Activated T-helper 1 cell treated with anti-CD3 and anti-CD28 coated beads, Interleukin-12 subunit alpha, Interleukin-12 subunit beta, Interleukin-2, Interleukin-4 antibody, amounts not matched to agents 30 ng/mL and 10 ng/mL and 1 ng/mL, durations not matched to agents 14 hours and 24 hours and 36 hours (primary cell): ENCODE results near the gene ACAA2. TPM values are rescaled to one million over a fixed set of nuclear protein-coding genes. Genes with fewer than 3 reads are reported as not detected.
"Not testable (repeated sequence)": the region's sequence is repeated elsewhere in the genome, so short reads cannot be mapped to it uniquely, and the experiment has no call there.

Source experiments
- DNase-seq: peaks from one replicate; pipeline ENCODE4 v3.0.0; 2021; ENCODE audit warnings: low spot score
- H3K27ac Mint-ChIP-seq: one replicate; pipeline ENCODE4 v1.8.0; 2021; ENCODE audit warnings: mild to moderate bottlenecking, mixed read lengths
- H3K27me3 Mint-ChIP-seq: one replicate; pipeline ENCODE4 v1.8.0; 2022; ENCODE audit warnings: mild to moderate bottlenecking, moderate library complexity, mixed read lengths; ENCODE audit not compliant: insufficient read depth
- H3K36me3 Mint-ChIP-seq: one replicate; pipeline ENCODE4 v1.8.0; 2021; ENCODE audit warnings: low read depth, mixed read lengths
- H3K4me1 Mint-ChIP-seq: one replicate; pipeline ENCODE4 v1.8.0; 2021; ENCODE audit warnings: low read depth, mixed read lengths
- H3K4me3 Mint-ChIP-seq: one replicate; pipeline ENCODE4 v1.8.0; 2021; ENCODE audit warnings: mild to moderate bottlenecking, moderate library complexity, mixed read lengths
- H3K9me3 Mint-ChIP-seq: one replicate; pipeline ENCODE4 v1.8.0; 2021; ENCODE audit warnings: mixed read lengths
- intact Hi-C: fragments of 100-400 bp; cut with micrococcal nuclease; formaldehyde crosslinking; loops from one replicate; pipeline ENCODE4 v1.15.1; 2024
- total RNA-seq: library from RNA; stranded (reverse); gene quantifications from 2 replicates; pipeline ENCODE4 v1.2.3, GENCODE V29; 2022

ACAA2 gene
- total RNA-seq, 1 donor from 2014 or later: 74.3 TPM

DNA sequence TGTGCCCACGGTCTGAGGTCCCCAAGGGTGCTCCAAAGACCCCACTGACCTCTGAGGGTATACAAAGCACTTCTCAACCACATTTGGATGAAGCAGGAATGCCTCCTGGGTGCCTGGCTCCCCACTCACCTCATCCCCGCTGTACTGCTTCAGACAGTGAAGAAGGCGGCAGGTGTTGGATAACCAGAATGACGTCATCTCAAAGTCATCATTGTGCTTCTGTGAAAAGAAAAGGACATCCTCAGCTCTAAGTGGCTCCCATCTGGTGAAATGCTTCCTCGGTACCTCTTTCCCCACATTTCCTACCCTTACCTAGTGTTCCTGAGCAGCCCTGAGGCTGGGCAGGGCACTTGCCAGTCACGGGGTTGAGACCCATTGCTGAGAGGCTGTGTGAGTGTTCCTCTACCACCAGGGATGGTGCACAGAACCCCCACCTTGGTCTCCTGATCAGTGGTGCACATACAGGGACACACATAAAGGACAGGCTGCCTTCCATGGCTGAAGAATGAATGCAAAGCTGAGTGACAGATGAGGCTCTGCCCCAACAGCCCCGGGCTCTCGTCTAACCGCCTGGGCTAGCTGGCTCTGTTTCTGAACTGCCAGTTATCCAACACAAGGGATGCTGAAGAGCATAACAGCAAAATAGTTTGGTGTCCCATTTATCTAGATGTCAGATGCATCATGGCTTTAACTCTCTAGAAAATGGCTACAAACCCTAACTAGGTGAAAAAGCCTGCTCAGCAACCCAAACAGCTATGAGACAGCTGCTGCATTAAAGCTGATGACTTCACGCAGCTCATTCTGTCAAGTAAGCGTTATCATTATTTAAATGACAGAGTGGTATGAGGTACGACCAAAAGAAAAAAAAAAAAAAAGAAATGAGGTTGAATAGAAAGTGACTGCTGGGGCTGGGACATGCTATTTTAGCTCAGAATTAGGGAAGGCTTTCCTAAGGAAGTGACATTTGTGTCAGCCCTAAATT, 28.2 kb upstream of the ACAA2 start:
- no peaks in the 10 kb centered on the region for H3K36me3 Mint-ChIP-seq
- H3K4me3 Mint-ChIP-seq: no peak overlapping the region
- no peak for DNase-seq
- no peaks in the 10 kb centered on the region for H3K9me3 Mint-ChIP-seq
- H3K4me1 Mint-ChIP-seq: no peaks in the 10 kb centered on the region
- no peak overlapping the region for H3K27ac Mint-ChIP-seq
- intact Hi-C loops: no loop called here
- no peaks in the 10 kb centered on the region for H3K27me3 Mint-ChIP-seq

DNA sequence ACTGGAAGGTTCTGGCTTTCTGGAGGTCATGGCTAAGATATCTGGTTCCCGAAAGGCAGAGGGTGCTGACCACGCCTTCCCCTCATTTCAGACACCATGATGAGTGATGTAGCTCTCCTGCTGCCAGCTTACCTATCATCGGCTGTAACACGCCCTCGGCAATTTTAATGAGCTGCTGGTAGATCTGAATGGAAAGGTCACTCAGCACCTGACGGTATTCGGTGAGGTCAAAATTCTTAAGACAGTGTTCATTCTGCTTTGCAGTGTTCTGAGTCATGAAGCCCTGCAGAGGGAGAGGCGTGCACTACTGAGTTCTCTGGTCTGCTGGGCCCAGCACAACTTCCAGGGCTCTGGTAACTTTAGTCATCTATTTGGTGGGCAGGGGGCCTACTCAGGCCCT, 25.7 kb upstream of the ACAA2 start:
- H3K9me3 Mint-ChIP-seq: no peaks in the 10 kb centered on the region
- no peak overlapping the region for H3K27ac Mint-ChIP-seq
- H3K36me3 Mint-ChIP-seq: no peaks in the 10 kb centered on the region
- no peaks in the 10 kb centered on the region for H3K27me3 Mint-ChIP-seq
- no peak overlapping the region for H3K4me3 Mint-ChIP-seq
- no peaks in the 10 kb centered on the region for H3K4me1 Mint-ChIP-seq
- intact Hi-C loops: no loop called here
- DNase-seq: no peak

DNA sequence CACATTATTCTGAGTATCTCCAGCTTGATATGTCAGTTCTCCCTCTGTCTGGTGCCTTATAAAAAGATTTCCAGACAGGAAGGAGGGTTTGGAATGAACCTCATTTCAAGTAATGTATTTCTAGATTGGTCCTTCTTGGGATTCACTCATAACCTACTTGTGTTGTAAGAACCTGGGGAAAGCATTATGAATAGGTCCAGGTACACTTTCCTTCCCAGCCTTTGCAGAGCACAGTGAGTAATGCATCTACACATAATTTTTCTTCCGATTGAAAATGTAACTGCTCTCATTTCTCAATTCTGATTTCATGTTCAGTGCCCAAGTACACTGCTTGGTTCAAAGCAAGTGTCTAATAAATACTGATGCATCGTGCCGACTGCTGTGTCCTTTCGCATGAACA, 25.0 kb upstream of the ACAA2 start:
- Mint-ChIP-seq H3K36me3 (no peaks in the 10 kb centered on the region), H3K4me1 (no peaks in the 10 kb centered on the region), H3K27me3 (no peaks in the 10 kb centered on the region), H3K4me3 (no peak overlapping the region), H3K9me3 (no peaks in the 10 kb centered on the region), H3K27ac (no peak overlapping the region)
- DNase-seq: no peak
- intact Hi-C loops: no loop called here

DNA sequence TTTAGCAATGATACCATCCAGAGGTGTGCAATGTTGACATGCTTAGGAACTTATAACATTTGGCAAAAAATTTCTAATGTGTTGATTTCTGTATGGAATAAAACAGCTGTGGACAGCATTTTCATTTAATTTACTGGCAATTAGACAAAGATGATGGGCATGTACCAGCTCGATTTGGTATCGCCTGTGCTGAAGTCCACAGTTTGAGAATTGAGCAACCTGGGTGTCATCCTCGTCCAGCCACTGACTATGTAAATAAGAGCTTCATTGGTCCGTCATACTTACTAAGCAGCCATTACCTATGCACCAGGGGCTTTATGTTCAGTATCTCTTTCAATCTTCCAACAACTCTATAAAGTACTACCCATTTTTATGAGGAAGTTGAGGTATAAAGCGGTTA, 24.6 kb upstream of the ACAA2 start:
- Mint-ChIP-seq H3K4me3 (no peak overlapping the region), H3K27ac (no peak overlapping the region), H3K27me3 (no peaks in the 10 kb centered on the region), H3K4me1 (no peaks in the 10 kb centered on the region), H3K36me3 (no peaks in the 10 kb centered on the region), H3K9me3 (no peaks in the 10 kb centered on the region)
- intact Hi-C loops: no loop called here
- no peak for DNase-seq

DNA sequence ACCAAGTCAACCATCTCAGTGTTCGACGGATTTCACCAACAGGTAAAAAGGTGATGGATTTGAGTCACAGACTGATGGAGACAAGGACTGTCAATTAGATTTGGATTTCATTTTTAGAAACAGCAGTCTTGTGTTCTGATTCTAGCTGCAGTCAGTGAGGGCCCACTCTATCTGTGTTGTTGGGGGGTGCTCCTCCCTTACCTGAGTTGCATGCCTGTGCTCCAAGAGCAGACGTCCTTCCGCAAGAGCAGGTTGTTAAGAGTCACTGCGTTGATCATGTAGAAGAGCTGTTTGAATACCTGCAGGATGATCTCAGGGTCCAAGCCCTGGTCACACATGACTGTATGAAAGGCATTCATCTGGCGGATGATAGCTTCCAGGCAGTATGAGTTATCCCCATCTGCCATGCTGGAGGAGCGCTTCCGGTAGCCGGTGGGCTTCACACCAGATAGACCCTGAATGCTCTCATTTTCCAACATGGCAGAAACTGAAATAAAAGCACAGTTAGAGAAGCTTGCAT, 24.0 kb upstream of the ACAA2 start:
- H3K27me3 Mint-ChIP-seq, intact Hi-C loops, H3K4me1 Mint-ChIP-seq, H3K36me3 Mint-ChIP-seq, DNase-seq, H3K27ac Mint-ChIP-seq, H3K9me3 Mint-ChIP-seq, H3K4me3 Mint-ChIP-seq: not testable (repeated sequence)

DNA sequence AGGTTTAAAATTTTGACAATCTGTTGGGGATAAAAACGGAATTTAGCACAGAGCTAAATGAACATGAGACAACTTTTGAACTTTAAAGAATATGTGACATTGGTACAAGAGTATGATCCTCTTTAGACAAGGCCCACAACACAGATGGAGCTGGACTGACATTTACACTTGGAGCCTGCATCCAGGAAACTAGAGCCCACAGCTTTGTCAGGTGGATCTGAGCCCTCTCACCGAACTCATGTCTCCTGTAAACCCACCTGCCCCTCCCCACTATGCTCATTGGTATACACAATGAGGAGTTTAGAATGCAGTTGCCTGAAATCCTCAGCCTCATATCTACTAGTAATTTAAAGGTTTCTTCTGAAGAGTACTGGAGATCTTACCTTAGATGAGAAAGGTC, 22.1 kb upstream of the ACAA2 start:
- intact Hi-C loops: no loop called here
- Mint-ChIP-seq H3K27ac (no peak overlapping the region), H3K9me3 (no peaks in the 10 kb centered on the region), H3K36me3 (no peaks in the 10 kb centered on the region), H3K4me3 (no peak overlapping the region), H3K27me3 (no peaks in the 10 kb centered on the region), H3K4me1 (no peaks in the 10 kb centered on the region)
- no peak for DNase-seq

DNA sequence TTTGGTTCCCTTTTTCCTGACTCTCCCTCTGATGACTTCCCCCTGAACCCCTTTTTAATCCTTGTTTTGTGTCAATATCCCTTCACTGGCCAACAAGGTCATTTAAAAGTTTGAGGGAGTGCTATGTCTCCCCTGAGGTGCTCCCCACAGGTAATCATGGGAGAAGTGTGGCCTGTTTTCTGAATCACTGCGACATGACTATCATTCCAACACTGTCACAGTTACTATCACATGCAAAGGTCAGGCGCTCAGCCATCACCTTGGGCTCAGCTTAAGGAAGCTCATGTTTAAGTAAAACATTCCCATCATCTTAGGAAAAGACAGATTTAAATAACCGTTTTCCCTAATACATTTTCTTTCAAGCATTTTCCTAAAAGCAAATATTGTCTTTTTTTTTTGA, 20.9 kb upstream of the ACAA2 start:
- no peak overlapping the region for H3K4me3 Mint-ChIP-seq
- H3K9me3 Mint-ChIP-seq: peaks cover 5% of the 10 kb centered on the region
- no peaks in the 10 kb centered on the region for H3K27me3 Mint-ChIP-seq
- H3K36me3 Mint-ChIP-seq: no peaks in the 10 kb centered on the region
- intact Hi-C loops: no loop called here
- H3K4me1 Mint-ChIP-seq: no peaks in the 10 kb centered on the region
- no peak overlapping the region for H3K27ac Mint-ChIP-seq
- no peak for DNase-seq

DNA sequence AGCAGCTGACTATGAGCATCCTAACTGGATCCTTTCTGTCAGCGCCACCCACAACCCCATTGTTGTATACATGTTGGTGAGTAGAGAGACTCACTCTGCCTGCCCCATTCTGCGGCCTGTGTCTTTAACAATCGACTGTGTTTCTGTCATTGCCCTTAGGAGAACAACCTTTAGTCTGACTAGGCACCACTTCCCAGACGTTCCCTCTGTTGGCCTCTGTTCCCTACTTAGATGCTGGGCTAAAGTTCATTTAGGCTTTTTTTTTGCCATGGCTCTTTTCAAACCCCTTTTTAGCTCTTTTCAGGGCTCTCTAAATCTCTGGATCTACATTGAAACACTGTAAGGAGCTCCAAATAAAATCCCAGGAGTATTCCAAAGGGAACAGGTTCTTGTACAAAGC, 20.5 kb upstream of the ACAA2 start:
- DNase-seq: no peak
- Mint-ChIP-seq H3K4me1 (no peaks in the 10 kb centered on the region), H3K36me3 (no peaks in the 10 kb centered on the region), H3K9me3 (peaks cover 5% of the 10 kb centered on the region), H3K27ac (no peak overlapping the region), H3K4me3 (no peak overlapping the region), H3K27me3 (no peaks in the 10 kb centered on the region)
- intact Hi-C loops: no loop called here

DNA sequence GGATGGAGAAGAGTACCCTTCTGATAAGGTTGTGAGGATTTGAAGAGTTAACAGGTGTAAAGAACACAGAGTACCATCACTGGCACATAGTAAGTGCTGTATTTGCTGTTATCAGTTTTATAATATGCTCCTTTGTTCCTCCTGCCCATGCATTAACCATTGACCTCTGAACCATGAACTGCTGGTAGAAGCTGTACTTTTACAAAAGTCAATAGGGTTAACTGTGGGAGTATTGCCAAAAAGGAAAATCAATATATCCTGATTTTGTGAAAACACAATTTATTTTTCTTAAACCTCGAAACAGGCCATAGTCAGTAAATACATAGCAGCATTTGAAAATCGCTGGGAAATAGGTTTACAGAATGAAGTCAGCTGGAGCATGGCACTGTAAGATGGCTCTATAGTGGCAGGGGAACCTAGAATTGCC, 18.9 kb upstream of the ACAA2 start:
- intact Hi-C loops: no loop called here
- H3K27ac Mint-ChIP-seq: no peak overlapping the region
- no peaks in the 10 kb centered on the region for H3K27me3 Mint-ChIP-seq
- peaks cover 5% of the 10 kb centered on the region for H3K36me3 Mint-ChIP-seq
- no peak for DNase-seq
- H3K4me1 Mint-ChIP-seq: no peaks in the 10 kb centered on the region
- peaks cover 16% of the 10 kb centered on the region for H3K9me3 Mint-ChIP-seq
- H3K4me3 Mint-ChIP-seq: no peak overlapping the region

DNA sequence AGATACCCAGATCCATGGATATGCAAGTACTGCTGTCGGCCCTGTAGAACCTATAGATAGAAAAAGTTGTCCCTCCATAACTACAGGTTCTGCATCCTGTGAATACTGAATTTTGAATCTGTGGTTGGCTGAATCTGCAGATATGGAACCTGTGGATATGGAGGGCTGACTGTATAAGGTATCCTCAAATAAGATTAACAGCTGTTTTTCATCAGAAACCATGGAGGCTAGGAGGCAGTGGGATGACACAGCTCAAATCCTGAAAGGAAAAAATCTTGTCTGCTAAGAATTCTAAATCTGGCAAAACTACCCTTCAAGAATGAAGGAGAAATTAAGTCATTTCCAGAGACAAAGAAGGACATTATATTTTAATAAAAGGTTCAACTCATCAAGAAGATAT, 14.7 kb upstream of the ACAA2 start:
- Mint-ChIP-seq H3K9me3 (peaks cover 27% of the 10 kb centered on the region), H3K27ac (no peak overlapping the region), H3K4me3 (no peak overlapping the region), H3K27me3 (no peaks in the 10 kb centered on the region), H3K36me3 (peaks cover 17% of the 10 kb centered on the region), H3K4me1 (no peaks in the 10 kb centered on the region)
- no peak for DNase-seq
- intact Hi-C loops: no loop called here

DNA sequence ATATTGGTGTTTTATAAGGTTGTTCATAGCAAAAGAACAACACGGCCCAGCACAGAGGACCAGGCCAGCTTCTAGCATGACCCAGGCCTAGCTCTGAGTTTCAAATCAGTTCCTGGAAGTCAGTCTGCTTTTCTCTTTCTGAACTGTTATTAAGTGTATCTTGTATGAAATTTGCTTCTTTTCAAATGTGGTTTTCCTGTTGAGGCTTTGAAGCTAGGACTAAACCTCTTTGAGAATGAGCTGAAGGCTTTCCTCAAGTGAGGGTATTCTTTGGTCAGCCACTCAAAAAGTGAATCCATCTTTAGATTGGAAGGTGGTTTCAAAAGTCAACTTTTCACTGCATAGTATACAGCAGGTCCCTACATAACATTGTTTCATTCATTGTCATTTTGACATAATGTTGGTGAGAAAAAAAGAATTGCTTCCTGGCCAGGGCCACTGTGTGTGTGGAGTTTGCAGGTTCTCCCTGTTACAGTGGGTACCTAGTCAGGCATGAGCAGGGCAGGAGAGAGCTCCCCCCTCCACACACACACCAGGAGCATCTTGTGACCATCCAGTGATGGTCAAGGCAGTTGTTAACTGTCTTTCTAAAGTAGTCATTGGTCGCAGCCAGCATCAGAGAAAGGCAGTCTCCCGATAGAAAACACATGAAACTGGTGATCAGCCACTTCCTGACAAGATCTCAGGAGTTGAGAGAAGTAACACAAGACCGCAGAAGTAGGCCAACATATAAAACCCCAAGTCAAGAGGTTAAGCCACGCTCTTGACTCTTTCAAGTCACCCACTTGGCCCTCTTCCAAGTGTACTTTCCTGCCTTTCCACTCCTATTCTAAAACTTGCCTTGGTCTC, 6.7 kb upstream of the ACAA2 start:
- intact Hi-C loops: loop anchor here (1.0 to 10.0 kb wide), 4 partner anchors 8 to 1685 kb away; partner anchors contain the start of gene ZBTB7C
- peak; percentile 41 for DNase-seq
- Mint-ChIP-seq H3K27ac (peak overlapping the region; percentile 85), H3K36me3 (peaks cover 32% of the 10 kb centered on the region), H3K4me3 (peak overlapping the region; percentile 64), H3K4me1 (peaks cover 66% of the 10 kb centered on the region), H3K9me3 (no peaks in the 10 kb centered on the region), H3K27me3 (no peaks in the 10 kb centered on the region)

DNA sequence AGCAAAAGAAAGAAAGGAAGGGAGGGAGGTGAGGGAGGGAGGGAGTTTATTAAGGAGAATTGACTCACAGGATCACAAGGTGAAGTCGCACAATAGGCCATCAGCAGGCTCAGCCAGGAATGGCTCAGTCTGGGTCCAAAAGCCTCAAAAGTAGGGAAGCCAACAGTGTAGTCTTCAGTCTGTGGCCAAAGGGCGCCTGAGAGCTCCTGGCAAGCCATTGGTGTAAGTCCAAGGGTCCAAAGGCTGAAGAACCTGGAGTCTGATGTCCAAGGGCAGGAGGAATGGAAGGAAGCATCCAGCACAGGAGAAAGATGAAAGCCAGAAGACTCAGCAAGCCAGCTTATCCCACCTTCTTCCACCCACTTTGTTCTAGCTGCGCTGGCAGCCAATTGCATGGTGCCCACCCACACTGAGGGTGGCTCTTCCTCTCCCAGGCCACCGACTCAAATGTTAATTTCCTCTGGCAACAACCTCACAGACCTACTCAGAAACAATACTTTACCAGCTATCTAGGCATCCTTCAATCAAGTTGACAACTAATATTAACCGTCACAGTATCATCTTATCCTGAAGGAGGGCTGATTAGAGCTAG, 5.8 kb upstream of the ACAA2 start:
- H3K4me1 Mint-ChIP-seq: peaks cover 72% of the 10 kb centered on the region
- no peak for DNase-seq
- H3K4me3 Mint-ChIP-seq: peak overlapping the region; percentile 64
- no peaks in the 10 kb centered on the region for H3K9me3 Mint-ChIP-seq
- H3K36me3 Mint-ChIP-seq: peaks cover 28% of the 10 kb centered on the region
- H3K27ac Mint-ChIP-seq: peak overlapping the region; percentile 85
- no peaks in the 10 kb centered on the region for H3K27me3 Mint-ChIP-seq
- intact Hi-C loops: loop anchor here (10.0 kb wide), 3 partner anchors 1004 to 1684 kb away; partner anchors contain the start of gene ZBTB7C
